Neuronal stem cell (in vitro differentiated cells): ENCODE measurements around the gene HJV.

Source experiments
- DNase-seq: peaks from one replicate; pipeline ENCODE4 v3.0.0-alpha.2; 2013; ENCODE audit warnings: low spot score
- H2AFZ ChIP-seq: one replicate; pipeline ENCODE4 v1.6.1; 2013; ENCODE audit warnings: mild to moderate bottlenecking, low read length, inconsistent platforms
- H2AK5ac ChIP-seq: 2 replicates; pipeline ENCODE4 v1.6.1; 2013; ENCODE audit warnings: low read depth, mild to moderate bottlenecking, inconsistent platforms, low read length, moderate library complexity, mixed read lengths
- H2BK120ac ChIP-seq: 2 replicates; pipeline ENCODE4 v1.6.1; 2013; ENCODE audit warnings: low read depth, mild to moderate bottlenecking, inconsistent platforms, low read length, moderate library complexity, mixed read lengths
- H2BK12ac ChIP-seq: one replicate; pipeline ENCODE4 v1.6.1; 2013; ENCODE audit warnings: low read length, inconsistent platforms
- H2BK15ac ChIP-seq: 2 replicates; pipeline ENCODE4 v1.6.1; 2013; ENCODE audit warnings: mild to moderate bottlenecking, low read length, inconsistent platforms, mixed read lengths
- H2BK5ac ChIP-seq: one replicate; pipeline ENCODE4 v1.6.1; 2013; ENCODE audit warnings: inconsistent platforms, mild to moderate bottlenecking, low read length, moderate library complexity
- H3K14ac ChIP-seq: one replicate; pipeline ENCODE4 v1.6.1; 2013; ENCODE audit warnings: low read length, inconsistent platforms
- H3K18ac ChIP-seq: 2 replicates; pipeline ENCODE4 v1.6.1; 2013; ENCODE audit warnings: low read length, inconsistent platforms
- H3K23ac ChIP-seq: 2 replicates; pipeline ENCODE4 v1.6.1; 2013; ENCODE audit warnings: low read depth, mild to moderate bottlenecking, mixed read lengths, low read length, inconsistent platforms; ENCODE audit not compliant: poor library complexity
- H3K27ac ChIP-seq: replicated peaks from 3 replicates; pipeline ENCODE4 v1.5.1; 2013; ENCODE audit warnings: low read length, inconsistent platforms
- H3K27me3 ChIP-seq, 3 experiments: 2 replicates each; pipeline ENCODE4 v1.6.1; 2013; ENCODE audit warnings: low read length in 3 of 3, mild to moderate bottlenecking in 2 of 3, inconsistent platforms in 1 of 3, low read depth in 1 of 3, mixed read lengths in 1 of 3, moderate library complexity in 1 of 3; ENCODE audit not compliant: control insufficient read depth in 3 of 3, insufficient read depth in 3 of 3
- H3K36me3 ChIP-seq, 2 donors: replicated peaks in 1 of 2; 2 replicates each; pipeline ENCODE4 v1.6.1; 2013; ENCODE audit warnings: low read length in 2 of 2; ENCODE audit not compliant: control insufficient read depth in 2 of 2, insufficient read depth in 2 of 2
- H3K4ac ChIP-seq: 2 replicates; pipeline ENCODE4 v1.6.1; 2013; ENCODE audit warnings: inconsistent platforms, mild to moderate bottlenecking, low read length, moderate library complexity
- H3K4me1 ChIP-seq, 2 donors: 1 replicate in 1 of 2; 2 replicates in 1 of 2; pipeline ENCODE4 v1.6.1; 2013; ENCODE audit warnings: low read length in 2 of 2, low read depth in 1 of 2; ENCODE audit not compliant: control insufficient read depth in 2 of 2, insufficient read depth in 1 of 2
- H3K4me2 ChIP-seq: one replicate; pipeline ENCODE4 v1.6.1; 2013; ENCODE audit warnings: mild to moderate bottlenecking, low read length, inconsistent platforms; ENCODE audit not compliant: insufficient read depth, poor library complexity, severe bottlenecking
- H3K4me3 ChIP-seq, 2 donors: 2 replicates each; pipeline ENCODE4 v1.5.1; 2013; ENCODE audit warnings: low read length in 2 of 2, mild to moderate bottlenecking in 2 of 2, inconsistent platforms in 1 of 2, moderate library complexity in 1 of 2
- H3K79me1 ChIP-seq: one replicate; pipeline ENCODE4 v1.6.1; 2013; ENCODE audit warnings: low read depth, mild to moderate bottlenecking, inconsistent platforms, low read length, moderate library complexity
- H3K9ac ChIP-seq: one replicate; pipeline ENCODE4 v1.6.1; 2013; ENCODE audit warnings: mild to moderate bottlenecking, low read depth, low read length, inconsistent platforms; ENCODE audit not compliant: poor library complexity
- H3K9me3 ChIP-seq, 2 donors: replicated peaks in 1 of 2; 2 replicates each; pipeline versions ENCODE3 to v1.6.1; 2013; ENCODE audit warnings: low read length in 2 of 2, mild to moderate bottlenecking in 2 of 2, inconsistent platforms in 1 of 2, low read depth in 1 of 2, mixed read lengths in 1 of 2, moderate library complexity in 1 of 2; ENCODE audit not compliant: control insufficient read depth in 2 of 2, insufficient read depth in 1 of 2
- H4K8ac ChIP-seq: one replicate; pipeline ENCODE4 v1.6.1; 2013; ENCODE audit warnings: low read depth, mild to moderate bottlenecking, inconsistent platforms, low read length, moderate library complexity
- H4K91ac ChIP-seq: one replicate; pipeline ENCODE4 v1.6.1; 2013; ENCODE audit warnings: low read length, low read depth, mild to moderate bottlenecking, inconsistent platforms; ENCODE audit not compliant: poor library complexity
- WGBS, 2 donors: extraction: QIAGEN DNeasy Blood & Tissue Kit; methylation state at CpG; one replicate each; pipeline ENCODE4 v1.1.7; 2013; ENCODE audit warnings: missing lambda C conversion rate in 2 of 2, mixed read lengths in 1 of 2; ENCODE audit not compliant: insufficient read length in 2 of 2, insufficient replicate concordance in 1 of 2; ENCODE audit errors: extremely low coverage in 2 of 2; 5-methylcytosine and 5-hydroxymethylcytosine counted together

HJV gene

GRCh38 chr1:145983960-145984830, 37.3 kb downstream of the HJV start:
- Histone ChIP-seq H2BK12ac (no peak overlapping the region), H3K79me1 (no peaks in the 10 kb centered on the region), H4K8ac (no peak overlapping the region), H2AFZ (no peak overlapping the region), H3K14ac (no peak overlapping the region), H3K23ac (no peak overlapping the region), H2BK5ac (no peak overlapping the region), H4K91ac (no peak overlapping the region), H2AK5ac (no peak overlapping the region), H2BK120ac (no peak overlapping the region), H3K18ac (no peak overlapping the region), H3K27ac (no peak overlapping the region), H2BK15ac (no peak overlapping the region), H3K4me3 (no peak overlapping the region), H3K36me3 (no peaks in the 10 kb centered on the region), H3K4ac (no peak overlapping the region), H3K9ac (no peak overlapping the region), H3K27me3 (no peaks in the 10 kb centered on the region), H3K9me3 (no peaks in the 10 kb centered on the region), H3K4me2 (no peak overlapping the region), H3K4me1 (peaks cover 11 to 28% of the 10 kb centered on the region in 2 donors)
- no peak for DNase-seq
- WGBS, 2 donors = no CpG with 5 or more reads among the region's 12 CpGs

- Histone ChIP-seq H3K4me1 (peaks cover 16 to 37% of the 10 kb centered on the region in 2 donors), H4K8ac (no peak overlapping the region), H3K9me3 (no peaks in the 10 kb centered on the region), H2BK120ac (no peak overlapping the region), H2AK5ac (no peak overlapping the region), H3K23ac (no peak overlapping the region), H3K9ac (no peak overlapping the region), H3K27me3 (no peaks in the 10 kb centered on the region), H3K79me1 (no peaks in the 10 kb centered on the region), H2BK15ac (no peak overlapping the region), H2BK12ac (no peak overlapping the region), H3K27ac (no peak overlapping the region), H3K18ac (no peak overlapping the region), H3K14ac (no peak overlapping the region), H3K4me3 (no peak overlapping the region), H2BK5ac (no peak overlapping the region), H3K36me3 (no peaks in the 10 kb centered on the region), H2AFZ (no peak overlapping the region), H3K4me2 (no peak overlapping the region), H4K91ac (no peak overlapping the region), H3K4ac (no peak overlapping the region)
- no peak for DNase-seq
- WGBS, 2 donors = no CpG with 5 or more reads among the region's 1 CpG
Observed at GRCh38 chr1:145983206-145983675, 38.3 kb downstream of the HJV start.

- Histone ChIP-seq H3K27ac (no peak overlapping the region), H3K9ac (no peak overlapping the region), H4K8ac (no peak overlapping the region), H3K18ac (no peak overlapping the region), H3K79me1 (no peaks in the 10 kb centered on the region), H3K23ac (no peak overlapping the region), H3K27me3 (no peaks in the 10 kb centered on the region), H2BK15ac (no peak overlapping the region), H3K4me1 (peaks cover 16 to 44% of the 10 kb centered on the region in 2 donors), H3K4me2 (no peak overlapping the region), H3K4ac (no peak overlapping the region), H4K91ac (no peak overlapping the region), H3K4me3 (no peak overlapping the region), H2AK5ac (no peak overlapping the region), H2BK12ac (no peak overlapping the region), H2AFZ (no peak overlapping the region), H3K14ac (no peak overlapping the region), H2BK120ac (no peak overlapping the region), H3K36me3 (no peaks in the 10 kb centered on the region), H2BK5ac (no peak overlapping the region), H3K9me3 (no peaks in the 10 kb centered on the region)
- no peak for DNase-seq
- no CpG with 5 or more reads among the region's 6 CpGs for WGBS, 2 donors
Observed at GRCh38 chr1:145982010-145982723, 39.4 kb downstream of the HJV start.

GRCh38 chr1:145980457-145980994, 41.0 kb downstream of the HJV start:
- H4K8ac ChIP-seq = no peak overlapping the region
- no peak overlapping the region for H3K9ac ChIP-seq
- H2BK120ac ChIP-seq = no peak overlapping the region
- WGBS, 2 donors = no CpG with 5 or more reads among the region's 1 CpG
- H3K23ac ChIP-seq = no peak overlapping the region
- no peak overlapping the region for H3K14ac ChIP-seq
- no peak overlapping the region for H2BK12ac ChIP-seq
- no peaks in the 10 kb centered on the region for H3K36me3 ChIP-seq
- no peak overlapping the region for H2AFZ ChIP-seq
- H3K18ac ChIP-seq = no peak overlapping the region
- H4K91ac ChIP-seq = no peak overlapping the region
- H2BK15ac ChIP-seq = no peak overlapping the region
- DNase-seq = no peak
- no peak overlapping the region for H3K4ac ChIP-seq
- H3K27me3 ChIP-seq = no peaks in the 10 kb centered on the region
- no peak overlapping the region for H3K27ac ChIP-seq
- H3K4me2 ChIP-seq = no peak overlapping the region
- no peaks in the 10 kb centered on the region for H3K9me3 ChIP-seq
- no peaks in the 10 kb centered on the region for H3K79me1 ChIP-seq
- peaks cover 12 to 34% of the 10 kb centered on the region in 2 donors for H3K4me1 ChIP-seq
- no peak overlapping the region for H2BK5ac ChIP-seq
- no peak overlapping the region for H2AK5ac ChIP-seq
- no peak overlapping the region for H3K4me3 ChIP-seq
